Glutamatergic neuron (in vitro differentiated cells): ENCODE results near the gene PLSCR2. TPM values are rescaled to one million over a fixed set of nuclear protein-coding genes. Genes with fewer than 3 reads are reported as not detected.

Source experiments
- DNase-seq: peaks from one replicate; pipeline ENCODE4 v3.0.0; 2022
- H3K27ac Mint-ChIP-seq: one replicate; pipeline ENCODE4 v1.8.0; 2020; ENCODE audit warnings: mild to moderate bottlenecking, mixed read lengths, inconsistent platforms; ENCODE audit not compliant: unreplicated experiment
- H3K27me3 Mint-ChIP-seq: one replicate; pipeline ENCODE4 v1.8.0; 2020; ENCODE audit warnings: mild to moderate bottlenecking, moderate library complexity, mixed read lengths, inconsistent platforms; ENCODE audit not compliant: unreplicated experiment
- H3K36me3 Mint-ChIP-seq: one replicate; pipeline ENCODE4 v1.8.0; 2020; ENCODE audit warnings: mild to moderate bottlenecking, mixed read lengths, inconsistent platforms; ENCODE audit not compliant: unreplicated experiment
- H3K4me1 Mint-ChIP-seq: one replicate; pipeline ENCODE4 v1.8.0; 2020; ENCODE audit warnings: mild to moderate bottlenecking, low read depth, mixed read lengths, inconsistent platforms; ENCODE audit not compliant: unreplicated experiment
- H3K4me3 Mint-ChIP-seq: one replicate; pipeline ENCODE4 v1.8.0; 2020; ENCODE audit warnings: mild to moderate bottlenecking, mixed read lengths, inconsistent platforms; ENCODE audit not compliant: unreplicated experiment
- H3K9me3 Mint-ChIP-seq: one replicate; pipeline ENCODE4 v1.8.0; 2020; ENCODE audit warnings: mild to moderate bottlenecking, moderate library complexity, mixed read lengths, inconsistent platforms; ENCODE audit not compliant: unreplicated experiment
- total RNA-seq: library from RNA; stranded (reverse); fragmentation: NEBNext Ultra II Directional; extraction: Animal tissue kit (Norgen Biotek cat#: 25700); gene quantifications from one replicate; pipeline ENCODE4 v1.2.1, GENCODE V29; 2021; ENCODE audit not compliant: unreplicated experiment
- TF ChIP-seq, protein P1 (sequence below): fragments of 200-600 bp; sonication (generic); IDR thresholded peaks from one replicate; pipeline ENCODE4 v1.5.0; 2021; ENCODE audit not compliant: partially characterized antibody, unreplicated experiment

PLSCR2 gene
- total RNA-seq, 1 donor from 2014 or later = not detected

DNA sequence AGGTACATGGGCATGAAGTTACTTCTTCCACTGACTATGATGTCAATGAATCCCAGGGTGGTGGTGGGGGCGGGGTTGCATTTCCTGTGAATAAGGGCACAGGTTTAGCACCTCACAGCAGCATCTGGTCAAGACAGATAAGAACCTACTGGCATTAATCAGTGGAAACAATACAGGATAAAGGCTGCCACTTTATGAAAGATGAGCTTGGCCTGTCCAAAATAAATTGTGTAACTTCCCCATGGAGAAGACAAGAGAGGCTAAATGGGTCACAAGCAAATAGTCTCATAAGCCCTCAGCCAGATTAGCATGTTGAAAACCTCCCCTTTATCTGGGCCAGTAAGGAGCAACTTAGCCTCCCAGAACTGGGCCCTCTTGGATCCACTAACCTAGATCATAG is 27.4 kb upstream of the PLSCR2 start:
- Mint-ChIP-seq H3K9me3 (peaks cover 3% of the 10 kb centered on the region), H3K27ac (no peak overlapping the region), H3K4me1 (no peaks in the 10 kb centered on the region), H3K4me3 (no peak overlapping the region), H3K27me3 (no peaks in the 10 kb centered on the region), H3K36me3 (no peaks in the 10 kb centered on the region)
- TF ChIP-seq, protein P1, sequence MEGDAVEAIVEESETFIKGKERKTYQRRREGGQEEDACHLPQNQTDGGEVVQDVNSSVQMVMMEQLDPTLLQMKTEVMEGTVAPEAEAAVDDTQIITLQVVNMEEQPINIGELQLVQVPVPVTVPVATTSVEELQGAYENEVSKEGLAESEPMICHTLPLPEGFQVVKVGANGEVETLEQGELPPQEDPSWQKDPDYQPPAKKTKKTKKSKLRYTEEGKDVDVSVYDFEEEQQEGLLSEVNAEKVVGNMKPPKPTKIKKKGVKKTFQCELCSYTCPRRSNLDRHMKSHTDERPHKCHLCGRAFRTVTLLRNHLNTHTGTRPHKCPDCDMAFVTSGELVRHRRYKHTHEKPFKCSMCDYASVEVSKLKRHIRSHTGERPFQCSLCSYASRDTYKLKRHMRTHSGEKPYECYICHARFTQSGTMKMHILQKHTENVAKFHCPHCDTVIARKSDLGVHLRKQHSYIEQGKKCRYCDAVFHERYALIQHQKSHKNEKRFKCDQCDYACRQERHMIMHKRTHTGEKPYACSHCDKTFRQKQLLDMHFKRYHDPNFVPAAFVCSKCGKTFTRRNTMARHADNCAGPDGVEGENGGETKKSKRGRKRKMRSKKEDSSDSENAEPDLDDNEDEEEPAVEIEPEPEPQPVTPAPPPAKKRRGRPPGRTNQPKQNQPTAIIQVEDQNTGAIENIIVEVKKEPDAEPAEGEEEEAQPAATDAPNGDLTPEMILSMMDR = no peak
- no peak for DNase-seq

DNA sequence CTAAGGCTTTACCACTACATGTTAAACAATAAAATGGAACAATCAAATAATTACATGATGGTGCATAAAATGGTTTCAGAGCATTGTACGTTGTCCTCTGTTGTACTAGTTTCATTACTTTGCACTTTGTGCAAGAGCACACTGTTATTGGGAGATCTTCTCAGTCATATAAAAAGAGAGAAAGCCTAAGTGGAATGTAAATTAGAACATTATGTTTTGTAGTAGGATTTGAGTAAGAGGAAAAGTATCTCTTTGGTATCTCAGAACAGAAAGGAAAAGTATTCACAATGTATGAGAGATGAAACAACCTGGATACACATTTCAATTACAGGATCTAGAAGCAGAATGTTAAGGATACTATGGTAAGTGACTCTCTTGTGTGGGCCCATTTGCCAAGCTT is 26.9 kb upstream of the PLSCR2 start:
- Mint-ChIP-seq H3K36me3 (no peaks in the 10 kb centered on the region), H3K4me1 (no peaks in the 10 kb centered on the region), H3K9me3 (peaks cover 3% of the 10 kb centered on the region), H3K27ac (no peak overlapping the region), H3K27me3 (no peaks in the 10 kb centered on the region), H3K4me3 (no peak overlapping the region)
- TF ChIP-seq, protein P1 = no peak
- no peak for DNase-seq

DNA sequence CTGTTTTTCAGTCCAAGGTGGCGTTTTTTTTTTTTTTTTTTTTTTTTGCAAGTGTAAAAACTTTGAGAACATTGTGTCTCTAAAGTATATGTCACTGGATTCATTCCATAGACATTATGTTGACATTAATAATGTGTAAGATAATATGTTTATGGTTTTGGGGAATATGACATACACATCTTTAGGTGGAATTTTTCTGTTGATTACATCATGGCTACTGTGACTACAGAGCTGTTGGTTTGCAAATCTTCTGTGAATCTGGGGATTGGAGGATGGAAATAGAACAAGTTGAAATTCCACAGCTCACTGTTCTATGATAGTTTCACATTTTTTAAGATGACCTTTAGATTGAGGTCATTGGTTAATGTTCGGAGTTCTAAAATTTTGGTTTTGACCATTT is 24.4 kb upstream of the PLSCR2 start:
- H3K27ac Mint-ChIP-seq = no peak overlapping the region
- no peak for DNase-seq
- no peaks in the 10 kb centered on the region for H3K27me3 Mint-ChIP-seq
- peaks cover 3% of the 10 kb centered on the region for H3K9me3 Mint-ChIP-seq
- TF ChIP-seq, protein P1 = no peak
- no peaks in the 10 kb centered on the region for H3K4me1 Mint-ChIP-seq
- H3K4me3 Mint-ChIP-seq = no peak overlapping the region
- H3K36me3 Mint-ChIP-seq = no peaks in the 10 kb centered on the region

DNA sequence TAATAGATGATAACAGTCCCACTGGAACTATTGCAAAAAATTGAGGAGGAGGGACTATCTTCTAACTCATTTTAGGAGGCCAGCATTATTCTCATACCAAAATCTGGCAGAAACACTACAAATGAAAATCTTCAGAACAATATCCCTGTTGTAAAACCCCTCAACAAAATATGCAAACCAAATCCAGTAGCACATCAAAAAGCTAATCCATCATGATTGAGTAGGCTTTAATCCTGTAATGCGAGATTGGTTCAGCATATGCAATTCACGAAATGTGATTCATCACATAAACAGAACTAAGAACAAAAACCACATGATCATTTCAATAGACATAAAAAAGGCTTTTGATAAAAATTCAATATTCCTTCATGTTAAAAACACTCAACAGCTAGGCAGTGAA is 23.9 kb upstream of the PLSCR2 start:
- H3K4me3 Mint-ChIP-seq = no peak overlapping the region

DNA sequence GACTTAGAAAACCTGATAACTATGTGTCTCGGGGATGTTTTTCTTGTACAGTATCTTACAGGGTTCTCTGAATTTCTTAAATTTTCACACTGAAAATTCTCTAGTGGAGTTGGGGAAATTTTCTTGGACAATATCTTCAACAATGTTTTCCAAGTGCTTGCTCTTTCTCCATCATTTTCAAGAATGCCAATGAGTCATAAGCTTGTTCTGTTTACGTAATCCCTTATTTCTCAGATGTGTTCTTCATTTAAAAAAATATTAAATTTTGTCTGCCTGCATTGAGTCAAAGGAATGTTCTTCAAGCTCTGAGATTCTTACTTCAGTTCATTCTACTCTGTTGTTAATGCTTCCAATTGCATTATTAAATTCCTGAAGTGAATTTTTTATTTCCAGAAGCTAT is 21.9 kb upstream of the PLSCR2 start:
- TF ChIP-seq, protein P1 = no peak
- Mint-ChIP-seq H3K27me3 (peaks cover under 1% of the 10 kb centered on the region), H3K4me1 (no peaks in the 10 kb centered on the region), H3K36me3 (no peaks in the 10 kb centered on the region), H3K27ac (no peak overlapping the region), H3K9me3 (peaks cover 2% of the 10 kb centered on the region), H3K4me3 (no peak overlapping the region)
- DNase-seq = no peak

More for the DNA sequence above, 23.9 kb upstream of the PLSCR2 start:
- TF ChIP-seq, protein P1 = no peak
- no peaks in the 10 kb centered on the region for H3K36me3 Mint-ChIP-seq
- H3K4me1 Mint-ChIP-seq = no peaks in the 10 kb centered on the region
- DNase-seq = no peak
- no peaks in the 10 kb centered on the region for H3K27me3 Mint-ChIP-seq
- peaks cover 3% of the 10 kb centered on the region for H3K9me3 Mint-ChIP-seq
- no peak overlapping the region for H3K27ac Mint-ChIP-seq
